DMS 273 (cell line): Measurements from ENCODE around the gene RPS6KA4.

Experiments
- DNase-seq: peaks from one replicate; lab custom pipeline; 2025; ENCODE audit not compliant: unreplicated experiment; lab: John Stamatoyannopoulos, UW

Gene RPS6KA4

DNA sequence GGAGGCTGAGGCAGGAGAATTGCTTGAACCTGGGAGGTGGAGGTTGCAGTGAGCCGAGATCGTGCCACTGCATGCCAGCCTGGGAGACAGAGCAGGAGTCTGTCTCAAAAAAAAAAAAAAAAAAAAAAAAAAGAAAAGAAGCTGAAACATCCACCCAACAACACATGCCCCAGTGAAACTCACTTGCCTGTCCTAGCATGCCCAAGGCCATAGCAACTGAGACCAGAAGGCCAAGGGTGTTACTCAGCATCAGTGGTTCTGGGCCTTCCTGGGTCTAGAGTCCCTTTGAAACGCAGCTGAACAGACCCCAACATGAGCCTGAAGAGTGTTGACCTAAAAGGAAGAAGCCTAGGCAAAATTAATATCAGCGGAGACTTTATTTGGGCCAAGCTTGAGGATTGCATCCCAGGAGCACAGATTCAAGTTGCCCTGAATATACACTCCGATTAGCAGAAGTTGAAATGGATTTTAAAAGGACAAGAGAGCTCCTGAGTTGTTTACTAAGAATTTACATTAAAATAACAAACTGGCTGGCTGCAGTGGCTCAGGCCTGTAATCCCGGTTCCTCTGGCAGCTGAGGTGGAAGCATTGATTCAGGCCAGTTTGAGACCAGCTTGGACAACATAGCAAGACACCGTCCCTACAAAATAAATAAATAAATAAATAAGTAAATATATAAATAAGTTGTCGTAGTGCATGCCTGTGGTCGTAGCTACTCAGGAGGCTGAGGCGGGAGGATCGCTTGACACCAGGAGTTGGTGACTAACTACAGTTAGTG is 34.1 kb upstream of the RPS6KA4 start:
- DNase-seq, result peak; percentile 49

DNA sequence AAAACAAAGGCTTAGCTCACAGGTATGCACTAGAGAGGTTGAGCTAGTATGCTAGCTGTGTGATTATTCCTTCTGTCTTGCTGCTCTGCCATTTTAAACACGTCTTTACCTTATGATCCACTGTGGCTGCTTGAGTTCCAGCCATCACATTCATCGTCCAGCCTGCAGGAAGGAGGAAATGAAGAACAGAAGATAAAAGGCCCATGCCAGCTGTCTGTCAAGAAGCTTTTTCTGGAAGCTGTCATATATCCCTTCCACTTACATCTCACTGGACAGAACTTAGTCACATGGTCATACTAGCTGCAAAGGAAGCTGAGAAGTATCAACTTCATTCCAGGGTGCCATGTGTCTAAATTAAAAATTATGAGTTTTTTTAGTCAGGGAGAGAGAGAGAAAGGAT is 31.6 kb upstream of the RPS6KA4 start:
- DNase-seq, result no peak

DNA sequence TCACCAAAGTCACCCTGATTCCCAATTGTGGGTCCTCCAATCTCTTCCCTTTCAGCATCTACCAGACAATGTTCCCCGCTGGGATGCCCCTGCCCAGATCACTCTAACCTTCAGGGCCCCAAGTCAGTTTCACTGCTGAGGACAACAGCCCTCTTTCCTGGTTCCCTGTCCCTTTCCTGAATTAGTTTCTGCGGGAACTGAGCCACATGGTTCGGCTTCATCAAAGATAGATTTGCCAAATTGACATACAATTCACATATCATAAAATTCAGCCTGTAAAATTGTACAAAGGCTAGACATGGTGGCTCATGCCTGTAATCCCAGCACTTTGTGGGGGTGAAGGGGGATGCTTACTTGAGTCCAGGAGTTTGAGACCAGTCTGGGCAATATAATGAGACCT is 31.0 kb upstream of the RPS6KA4 start:
- no peak for DNase-seq

DNA sequence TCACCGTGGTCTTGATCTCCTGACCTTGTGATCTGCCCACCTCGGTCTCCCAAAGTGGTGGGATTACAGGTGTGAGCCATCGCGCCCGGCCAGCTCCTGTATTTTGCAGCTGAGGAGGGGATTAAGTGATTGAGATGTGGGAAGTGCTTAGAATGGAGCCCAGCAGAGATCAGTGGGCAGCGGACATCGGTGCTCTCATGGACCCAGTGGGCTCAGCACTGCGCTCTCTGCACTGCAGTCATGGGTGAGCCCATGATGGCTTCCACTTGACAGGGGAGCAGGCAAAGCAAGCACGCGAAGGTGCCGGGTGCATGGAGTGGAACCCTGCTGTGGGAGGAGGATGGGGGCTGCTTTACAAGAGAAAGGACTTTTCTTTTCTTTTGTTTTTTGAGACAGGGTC is 28.1 kb upstream of the RPS6KA4 start:
- DNase-seq, result no peak

DNA sequence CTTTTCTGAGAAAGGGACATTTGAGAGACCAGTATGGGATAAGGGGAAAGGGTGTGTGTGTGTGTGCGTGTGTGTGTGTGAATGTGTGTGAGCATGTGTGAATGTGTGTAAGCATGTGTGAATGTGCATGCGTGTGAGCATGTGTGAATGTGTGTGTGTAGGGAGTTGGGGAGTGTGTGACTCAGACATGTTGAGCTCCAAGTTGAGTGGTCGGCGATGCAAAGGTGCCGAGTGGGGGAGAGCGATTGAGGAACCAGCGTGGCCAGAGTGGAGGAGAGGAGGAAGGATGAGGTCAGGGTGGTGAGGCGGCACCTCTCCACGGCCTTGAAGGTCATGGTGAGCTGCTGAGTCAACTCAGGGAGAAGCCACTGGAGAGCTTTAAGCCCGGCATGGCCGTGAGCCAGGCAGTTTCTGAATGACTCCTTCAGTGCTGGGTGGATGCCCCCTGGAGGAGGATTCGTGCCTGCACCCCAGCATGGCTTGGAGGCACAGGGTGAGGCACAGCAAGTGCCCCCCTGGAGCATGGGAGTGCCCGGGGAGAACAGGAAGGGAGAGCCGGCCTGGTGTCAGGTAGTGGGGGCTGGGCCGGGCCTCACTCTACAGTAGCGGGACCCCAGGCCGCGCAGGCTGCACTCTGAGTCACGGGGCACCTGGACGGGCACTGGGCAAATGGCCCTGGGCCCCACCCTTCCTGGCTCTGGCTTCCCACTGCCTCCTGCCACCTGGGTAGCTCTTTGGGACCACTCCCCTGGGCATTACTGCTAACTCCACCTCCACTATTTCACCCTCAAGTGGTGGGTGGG is 27.2 kb upstream of the RPS6KA4 start:
- DNase-seq, result peak; percentile 90

DNA sequence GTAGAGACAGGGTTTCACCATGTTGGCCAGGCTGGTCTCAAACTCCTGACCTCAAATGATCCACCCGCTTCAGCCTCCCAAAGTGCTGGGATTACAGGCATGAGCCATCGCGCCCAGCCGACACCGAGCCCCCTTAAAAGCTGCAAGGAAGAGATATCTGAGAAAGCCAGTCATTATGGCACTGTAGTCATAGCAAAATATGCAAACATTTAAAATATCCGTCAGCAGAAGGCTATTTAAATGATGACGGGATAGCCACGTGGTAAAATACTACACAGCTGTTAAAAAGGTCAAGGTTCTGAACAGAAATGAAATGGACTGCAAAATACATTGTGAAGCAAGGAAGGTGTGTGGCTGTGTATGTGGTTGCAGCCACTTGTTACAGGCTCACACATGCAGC is 25.4 kb upstream of the RPS6KA4 start:
- no peak for DNase-seq

DNA sequence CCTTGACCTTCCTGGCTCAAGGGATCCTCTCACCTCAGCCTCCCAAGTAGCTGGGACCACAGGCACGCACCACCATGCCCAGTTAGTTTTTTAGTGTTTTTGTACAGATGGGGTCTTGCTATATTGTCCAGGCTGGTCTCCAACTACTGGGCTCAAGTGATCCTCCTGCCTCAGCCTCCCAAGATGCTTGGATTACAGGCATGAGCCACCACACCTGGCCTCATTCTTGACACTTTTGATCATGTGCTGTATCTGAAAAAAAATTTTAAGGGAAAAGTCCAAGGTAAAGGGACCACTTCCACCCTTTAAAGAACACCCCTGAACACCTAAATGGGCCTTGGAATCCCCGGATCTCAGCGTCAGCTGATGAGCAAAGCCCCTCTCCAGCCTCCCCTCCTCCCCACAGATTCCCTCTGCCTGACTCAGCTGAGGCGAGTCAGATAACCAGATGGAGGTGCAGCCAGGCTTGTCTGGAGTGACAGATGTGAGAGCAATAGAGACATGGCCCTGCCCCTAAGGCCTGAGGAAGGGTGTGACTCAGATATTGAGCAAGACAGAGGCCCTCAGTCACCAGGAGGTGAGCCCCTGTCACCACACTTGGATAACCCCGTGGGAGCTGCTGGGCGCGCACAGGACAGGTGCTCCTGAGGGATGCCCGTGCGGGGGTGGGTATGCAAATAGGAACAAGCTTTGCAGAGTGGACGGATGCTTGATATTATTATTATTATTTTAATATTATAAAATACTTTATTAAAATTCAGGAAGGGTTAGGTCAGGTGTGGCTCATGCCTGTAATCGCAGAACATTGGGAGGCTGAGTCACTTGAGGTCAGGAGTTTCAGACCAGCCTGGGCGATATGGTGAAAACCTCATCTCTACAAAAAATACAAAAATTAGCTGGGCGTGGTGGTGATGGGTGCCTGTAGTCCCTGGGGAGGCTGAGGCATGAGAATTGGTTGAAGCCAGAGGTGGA is 23.9 kb upstream of the RPS6KA4 start:
- peak; percentile 96 for DNase-seq

DNA sequence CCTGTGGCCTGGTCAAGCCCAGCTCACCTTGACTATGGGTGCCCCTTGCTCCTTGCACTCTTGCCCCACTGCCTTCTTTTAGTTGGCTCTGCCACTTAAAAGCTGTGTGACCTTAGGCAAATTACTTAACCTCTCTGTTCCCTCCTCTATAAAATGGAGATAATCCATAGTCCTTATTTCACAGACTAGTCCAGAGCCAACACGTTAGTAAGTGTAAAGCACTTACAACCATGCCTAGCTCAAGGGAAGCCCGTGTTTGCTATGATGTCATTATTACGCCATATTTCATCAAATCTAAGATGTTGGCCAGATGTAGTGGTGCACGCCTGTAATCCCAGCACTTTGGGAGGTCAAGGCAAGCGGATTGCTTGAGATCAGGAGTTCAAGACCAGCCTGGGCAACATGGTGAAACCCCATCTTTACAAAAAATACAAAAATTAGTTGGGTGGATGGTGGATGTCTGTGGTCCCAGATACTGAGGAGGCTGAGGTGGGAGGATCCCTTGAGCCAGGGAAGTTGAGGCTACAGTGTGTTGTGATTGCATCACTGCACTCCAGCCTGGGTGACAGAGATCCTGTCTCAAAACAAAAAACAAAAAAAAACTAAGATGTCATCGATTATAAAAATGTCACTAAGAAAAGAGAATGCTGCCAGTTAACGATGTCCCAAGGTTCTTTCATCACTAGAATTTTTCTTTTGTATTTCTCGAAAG is 21.3 kb upstream of the RPS6KA4 start:
- DNase-seq, result no peak

DNA sequence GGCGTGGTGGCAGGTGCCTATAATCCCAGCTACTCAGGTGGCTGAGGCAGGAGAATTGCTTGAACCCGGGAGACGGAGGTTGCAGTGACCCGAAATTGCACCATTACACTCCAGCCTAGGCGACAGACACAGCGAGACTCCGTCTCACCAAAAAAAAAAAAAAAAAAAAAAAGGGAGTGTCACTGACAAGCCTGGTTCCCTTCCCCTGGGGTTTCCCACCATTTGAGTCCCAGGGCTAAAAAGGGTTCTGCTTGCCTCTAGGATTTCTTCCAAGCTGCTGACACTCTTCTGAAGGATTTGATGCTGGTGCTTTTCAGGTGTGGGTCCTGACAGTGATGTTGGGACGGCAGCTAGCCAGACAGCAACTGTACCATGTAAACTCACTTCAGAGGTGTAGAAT is 20.2 kb upstream of the RPS6KA4 start:
- no peak for DNase-seq

DNA sequence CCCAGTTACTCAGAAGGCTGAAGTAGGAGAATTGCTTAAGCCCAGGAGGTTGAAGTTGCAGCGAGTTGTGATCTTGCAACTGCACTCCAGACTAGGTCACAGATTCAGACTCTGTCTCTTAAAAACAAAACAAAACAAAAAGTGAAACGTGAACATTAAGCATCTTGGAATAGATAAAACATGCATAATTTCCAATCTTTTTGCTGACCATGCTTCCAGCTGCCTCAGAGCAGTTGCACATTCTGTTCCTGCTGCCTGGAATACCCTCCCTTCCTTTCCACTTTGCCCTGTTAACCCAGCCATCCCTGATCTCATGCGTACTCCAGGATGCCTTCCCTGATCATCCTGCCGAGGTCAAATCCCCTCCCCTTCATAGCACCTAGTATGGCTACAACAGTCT is 19.7 kb upstream of the RPS6KA4 start:
- no peak for DNase-seq

DNA sequence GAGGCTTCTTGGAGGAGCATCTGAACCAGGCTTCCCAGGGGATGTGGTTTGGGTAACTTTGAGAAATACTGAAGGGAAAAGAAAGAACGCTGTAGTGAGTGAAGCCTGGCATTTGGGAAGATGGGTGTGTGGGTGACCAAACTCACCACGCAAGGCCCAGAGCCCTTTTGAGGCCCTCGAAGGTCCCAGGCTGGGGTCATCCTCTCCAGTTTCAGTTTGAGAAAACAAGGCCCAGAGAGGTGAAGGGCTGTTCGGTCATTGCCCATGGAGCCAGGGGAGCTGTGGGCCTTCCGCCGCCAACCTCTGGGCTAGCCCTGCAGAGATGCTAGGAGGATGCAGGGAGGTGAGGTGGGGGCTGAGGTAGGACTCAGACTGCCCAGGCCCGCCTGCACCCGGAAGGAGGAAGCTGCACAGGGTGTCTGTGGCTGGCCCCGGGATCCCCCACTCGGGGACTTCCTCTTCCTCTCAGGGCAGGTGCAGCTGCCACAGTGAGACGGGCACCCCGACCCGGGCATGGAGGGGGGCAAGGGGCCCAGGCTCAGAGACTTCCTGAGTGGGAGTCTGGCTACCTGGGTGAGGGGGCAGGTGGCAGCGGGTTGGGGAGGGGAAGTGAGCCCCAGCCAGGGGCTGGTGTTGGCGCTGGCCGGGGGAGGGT is 19.1 kb upstream of the RPS6KA4 start, which contains the start of gene CCDC88B:
TSS of gene CCDC88B (plus strand) at position 451 of the 655 bp plus-strand sequence. CDS start at position 514, 63 bp downstream.
- no peak for DNase-seq

DNA sequence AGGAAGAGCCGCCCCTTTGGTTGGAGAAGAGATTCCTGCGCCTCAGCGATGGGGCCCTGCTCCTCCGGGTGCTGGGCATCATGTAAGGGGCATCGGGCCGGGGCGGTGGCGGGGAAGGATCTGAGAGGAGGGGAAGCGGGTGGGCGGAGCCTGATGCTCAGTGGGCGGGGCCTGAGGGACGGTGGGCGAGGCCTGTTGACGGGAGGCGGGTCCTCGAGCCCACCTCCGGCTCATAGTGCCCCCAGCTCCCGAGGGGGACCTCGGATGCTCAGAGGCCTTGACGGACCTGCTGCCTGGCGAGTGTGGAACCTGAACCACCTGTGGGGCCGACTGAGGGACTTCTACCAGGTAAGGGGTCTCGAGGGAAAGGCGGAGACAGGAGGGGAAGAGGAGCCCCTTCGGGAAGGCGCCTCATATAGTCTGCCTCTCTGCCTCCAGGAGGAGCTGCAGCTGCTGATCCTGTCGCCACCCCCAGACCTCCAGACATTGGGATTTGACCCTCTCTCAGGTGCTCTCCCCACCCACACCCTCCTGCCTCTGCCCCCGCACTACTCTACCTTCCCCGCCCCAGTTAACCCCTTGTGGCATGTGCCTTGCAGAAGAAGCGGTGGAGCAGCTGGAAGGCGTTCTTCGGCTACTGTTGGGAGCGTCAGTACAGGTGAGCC is 18.2 kb upstream of the RPS6KA4 start:
- no peak for DNase-seq

DNA sequence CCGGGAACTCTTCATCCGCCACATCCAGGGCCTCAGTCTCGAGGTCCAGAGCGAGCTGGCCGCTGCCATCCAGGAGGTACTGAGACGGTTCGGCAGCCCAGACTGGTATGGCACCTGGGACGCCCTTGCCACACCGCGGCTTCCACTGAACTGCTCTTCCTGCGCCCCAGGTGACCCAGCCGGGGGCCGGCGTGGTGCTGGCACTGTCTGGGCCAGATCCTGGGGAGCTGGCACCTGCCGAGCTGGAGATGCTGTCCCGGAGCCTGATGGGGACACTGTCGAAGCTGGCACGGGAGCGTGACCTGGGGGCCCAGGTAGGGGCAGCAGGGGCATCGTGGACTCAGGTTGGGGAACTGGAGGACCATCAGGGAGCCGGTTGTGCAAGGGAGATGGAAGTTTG is 17.5 kb upstream of the RPS6KA4 start:
- DNase-seq, result no peak

DNA sequence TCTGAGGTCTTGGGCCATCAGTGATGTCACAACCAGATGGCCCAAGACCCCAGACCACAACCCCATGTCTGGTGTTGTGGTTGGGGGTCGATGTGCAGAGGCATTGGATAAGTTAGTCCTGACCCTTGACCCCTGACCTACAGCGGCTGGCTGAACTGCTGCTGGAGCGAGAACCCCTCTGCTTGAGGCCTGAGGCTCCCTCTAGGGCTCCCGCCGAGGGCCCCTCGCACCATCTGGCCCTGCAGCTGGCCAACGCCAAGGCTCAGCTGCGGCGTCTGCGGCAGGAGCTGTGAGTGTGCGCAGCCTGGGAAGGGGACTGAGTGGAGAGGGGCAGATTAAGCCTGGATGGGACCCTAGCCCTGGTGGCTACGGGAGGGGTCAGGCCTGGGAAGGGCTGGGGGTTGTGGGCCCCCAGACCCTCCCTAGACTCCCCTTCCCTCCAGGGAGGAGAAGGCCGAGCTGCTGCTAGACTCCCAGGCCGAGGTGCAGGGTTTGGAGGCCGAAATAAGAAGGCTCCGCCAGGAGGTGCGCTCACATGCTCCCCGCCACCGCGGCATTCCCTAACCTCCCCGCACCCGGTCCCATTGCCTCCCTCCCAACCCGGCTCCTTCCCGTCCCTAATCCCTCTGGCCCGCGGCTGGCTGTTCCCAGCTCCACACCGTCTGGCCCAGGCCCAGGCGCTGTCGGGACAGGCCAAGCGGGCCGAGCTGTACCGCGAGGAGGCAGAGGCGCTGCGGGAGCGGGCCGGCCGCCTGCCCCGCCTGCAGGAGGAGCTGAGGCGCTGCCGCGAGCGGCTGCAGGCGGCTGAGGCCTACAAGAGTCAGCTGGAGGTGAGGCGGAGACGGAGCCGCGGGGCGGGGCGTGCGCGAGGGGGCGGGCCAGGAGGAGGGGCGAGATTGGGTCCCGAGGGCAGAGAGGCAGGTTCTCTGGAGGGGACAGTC is 16.8 kb upstream of the RPS6KA4 start:
- peak; percentile 94 for DNase-seq

DNA sequence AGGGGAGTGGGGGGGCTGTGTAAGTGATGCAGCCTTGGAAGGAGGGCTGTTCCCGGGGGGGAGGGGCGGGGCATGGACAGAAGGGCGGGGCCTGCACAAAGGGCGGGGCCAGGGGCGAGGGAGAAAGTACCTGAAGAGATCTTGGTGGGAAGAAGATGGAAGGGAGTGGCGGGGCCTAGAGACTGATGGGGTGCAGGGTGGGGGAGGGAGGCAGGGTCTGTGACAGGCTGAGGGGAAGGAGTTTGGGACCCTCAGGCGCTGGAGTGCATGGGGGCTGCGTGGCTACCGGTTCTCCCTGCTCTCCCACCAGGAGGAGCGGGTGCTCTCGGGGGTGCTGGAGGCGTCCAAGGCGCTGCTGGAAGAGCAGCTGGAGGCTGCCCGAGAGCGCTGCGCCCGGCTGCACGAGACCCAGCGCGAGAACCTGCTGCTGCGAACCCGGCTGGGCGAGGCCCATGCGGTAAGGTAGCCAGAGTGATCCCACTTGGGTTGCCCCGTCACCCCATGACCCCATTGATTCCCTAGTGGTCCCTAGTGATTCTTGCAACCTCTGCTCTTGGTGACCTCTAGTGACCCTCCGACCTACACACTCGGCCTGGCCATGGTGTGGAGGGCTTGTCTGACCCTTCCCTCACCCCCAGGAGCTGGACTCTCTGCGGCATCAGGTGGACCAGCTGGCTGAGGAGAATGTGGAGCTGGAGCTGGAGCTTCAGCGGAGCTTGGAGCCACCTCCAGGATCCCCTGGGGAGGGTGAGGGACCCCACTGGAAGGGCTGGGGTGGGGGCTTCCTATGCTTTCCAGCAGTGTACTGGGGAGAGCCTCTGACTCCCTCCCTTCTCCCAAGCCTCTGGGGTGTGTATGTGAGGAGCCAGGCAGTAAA is 15.9 kb upstream of the RPS6KA4 start:
- peak; percentile 30 for DNase-seq

DNA sequence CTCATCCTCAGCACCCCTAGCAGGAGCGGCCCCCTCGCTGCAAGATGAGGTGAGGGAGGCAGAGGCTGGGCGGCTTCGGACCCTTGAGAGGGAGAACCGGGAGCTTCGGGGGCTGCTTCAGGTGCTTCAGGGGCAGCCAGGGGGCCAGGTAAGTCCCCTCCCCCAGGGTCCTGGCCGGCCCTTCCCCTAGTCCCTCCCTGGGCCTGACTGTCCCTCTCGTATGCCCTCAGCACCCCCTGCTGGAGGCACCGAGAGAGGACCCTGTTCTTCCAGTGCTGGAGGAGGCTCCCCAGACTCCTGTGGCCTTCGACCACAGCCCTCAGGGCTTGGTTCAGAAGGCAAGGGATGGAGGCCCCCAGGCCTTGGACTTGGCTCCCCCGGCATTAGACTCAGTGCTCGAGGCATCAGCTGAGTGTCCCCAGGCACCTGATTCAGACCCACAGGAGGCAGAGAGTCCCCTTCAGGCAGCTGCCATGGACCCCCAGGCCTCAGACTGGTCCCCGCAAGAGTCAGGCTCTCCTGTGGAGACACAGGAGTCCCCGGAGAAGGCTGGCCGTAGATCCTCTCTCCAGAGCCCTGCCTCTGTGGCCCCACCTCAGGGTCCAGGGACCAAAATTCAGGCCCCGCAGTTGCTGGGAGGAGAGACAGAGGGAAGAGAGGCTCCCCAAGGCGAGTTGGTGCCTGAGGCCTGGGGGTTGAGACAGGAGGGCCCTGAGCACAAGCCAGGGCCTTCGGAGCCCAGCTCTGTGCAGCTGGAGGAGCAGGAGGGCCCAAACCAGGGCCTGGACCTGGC is 15.0 kb upstream of the RPS6KA4 start:
- DNase-seq, result peak; percentile 57

DNA sequence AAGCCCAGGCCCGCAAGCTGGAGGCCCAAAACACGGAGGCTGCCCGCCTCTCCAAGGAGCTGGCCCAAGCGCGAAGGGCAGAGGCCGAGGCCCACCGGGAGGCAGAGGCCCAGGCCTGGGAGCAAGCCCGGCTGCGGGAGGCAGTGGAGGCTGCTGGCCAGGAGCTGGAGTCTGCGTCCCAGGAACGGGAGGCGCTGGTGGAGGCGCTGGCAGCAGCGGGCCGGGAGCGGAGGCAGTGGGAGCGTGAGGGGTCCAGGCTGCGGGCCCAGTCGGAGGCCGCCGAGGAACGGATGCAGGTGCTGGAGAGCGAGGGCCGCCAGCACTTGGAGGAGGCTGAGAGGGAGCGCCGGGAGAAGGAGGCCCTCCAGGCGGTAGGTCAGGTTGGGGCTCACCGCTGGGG is 14.2 kb upstream of the RPS6KA4 start:
- no peak for DNase-seq
